Muscle of leg (tissue), 16 donors: ENCODE results near the gene CXCL1. TPM values are rescaled to one million over a fixed set of nuclear protein-coding genes. Genes with fewer than 3 reads are reported as not detected.
A peak's percentile ranks its signal among the peaks of the same experiment; 100 is the strongest.

Experiments
- DNase-seq: peaks from one replicate; pipeline ENCODE4 v3.0.0; 2013
- H3K27ac ChIP-seq: one replicate; pipeline ENCODE4 v1.5.1; 2013; ENCODE audit warnings: mild to moderate bottlenecking, low read length, control low read depth
- H3K27me3 ChIP-seq: one replicate; pipeline ENCODE4 v1.6.1; 2013; ENCODE audit warnings: low read length; ENCODE audit not compliant: control insufficient read depth, insufficient read depth
- H3K36me3 ChIP-seq: one replicate; pipeline ENCODE4 v1.6.1; 2013; ENCODE audit warnings: low read length; ENCODE audit not compliant: control insufficient read depth, insufficient read depth
- H3K4me1 ChIP-seq: one replicate; pipeline ENCODE4 v1.6.1; 2013; ENCODE audit warnings: low read length; ENCODE audit not compliant: control insufficient read depth, insufficient read depth
- H3K4me3 ChIP-seq: one replicate; pipeline ENCODE4 v1.5.1; 2013; ENCODE audit warnings: low read length, control low read depth
- H3K9me3 ChIP-seq: replicated peaks from 2 replicates; pipeline ENCODE4 v1.6.1; 2013; ENCODE audit warnings: low read depth, low read length; ENCODE audit not compliant: control insufficient read depth
- WGBS: methylation state at CpG from one replicate; pipeline ENCODE4 v1.1.5; 2013; ENCODE audit warnings: missing lambda C conversion rate; ENCODE audit not compliant: insufficient coverage; 5-methylcytosine and 5-hydroxymethylcytosine counted together
- long read RNA-seq, 11 donors: transcript quantifications; one replicate each; lab custom pipeline, GENCODE V29; 2026
- polyA plus RNA-seq, 8 donors: library from polyadenylated mRNA; unstranded; fragments of 120-200 nt; gene quantifications; one replicate each; pipeline versions ENCODE4 v1.2.1 to v1.2.3, GENCODE V29; 2013; ENCODE audit warnings: inconsistent platforms in 1 of 8, low replicate concordance in 1 of 8; ENCODE audit not compliant: insufficient read length in 8 of 8, insufficient read depth in 1 of 8
- total RNA-seq: library from RNA; stranded (reverse); fragments of 120-200 nt; gene quantifications from one replicate; pipeline ENCODE4 v1.2.4, GENCODE V29; 2013

Gene CXCL1
- total RNA-seq (0.13 TPM), polyA plus RNA-seq (1 to 10 TPM in 1 of 8 donors, under 1 TPM in 6, not detected in 1; 0.13 to 1.2 (median 0.41) TPM)
- long read RNA-seq, donor 1: 0 reads
- long read RNA-seq, donor 2: 0 reads
- long read RNA-seq, donor 3: 0 reads
- long read RNA-seq, donor 4: 0 reads
- long read RNA-seq, donor 5: 0 reads
- long read RNA-seq, donor 6: 0 reads
- long read RNA-seq, donor 7: 0 reads
- long read RNA-seq, donor 8: 0 reads
- long read RNA-seq, donor 9: 0 reads
- long read RNA-seq, donor 10, partial matches to known transcripts: 0 of 1 reads
- long read RNA-seq, donor 10, other reads (novel, unspliced or antisense): 0 of 1 reads
- long read RNA-seq, donor 11: 0 reads

- Histone ChIP-seq H3K36me3 (no peaks in the 10 kb centered on the region), H3K4me3 (peak within 1 kb of the TSS; percentile 55), H3K4me1 (peaks cover 10% of the 10 kb centered on the region), H3K27me3 (peaks cover 21% of the 10 kb centered on the region), H3K9me3 (no peaks in the 10 kb centered on the region), H3K27ac (no peak within 1 kb of the TSS)
- 0% methylated on average over 48 of the region's 61 CpGs for WGBS
- DNase-seq: peak; percentile 15
Measured at GRCh38 chr4:73869130-73870055, at the start of gene CXCL1. TSS of gene CXCL1 (plus strand) at chr4:73869393. CDS start at chr4:73869471, 78 bp downstream.

DNA sequence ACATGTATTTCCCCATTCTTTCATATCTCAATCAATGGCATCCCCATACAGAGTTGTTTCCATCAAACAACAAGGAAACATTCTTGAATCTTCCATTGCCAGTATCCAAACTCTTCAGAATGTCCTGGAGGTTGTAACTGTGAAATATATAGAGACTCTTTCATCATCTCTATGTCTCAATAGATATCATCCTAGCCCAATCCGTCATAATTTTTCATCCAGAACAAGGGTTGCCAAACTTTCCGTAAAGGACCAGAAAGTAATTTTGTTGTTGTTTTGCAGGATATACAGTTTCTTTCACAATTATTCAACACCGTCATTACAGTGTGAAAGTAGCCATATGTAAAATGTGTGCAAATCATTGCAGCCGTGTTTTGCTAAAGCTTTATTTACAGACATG is 47.9 kb upstream of the CXCL1 start:
- H3K4me1 ChIP-seq: no peaks in the 10 kb centered on the region
- WGBS: no CpG with 5 or more reads among the region's 4 CpGs
- no peaks in the 10 kb centered on the region for H3K36me3 ChIP-seq
- no peak overlapping the region for H3K27ac ChIP-seq
- no peak for DNase-seq
- H3K4me3 ChIP-seq: no peak overlapping the region
- H3K27me3 ChIP-seq: no peaks in the 10 kb centered on the region
- no peaks in the 10 kb centered on the region for H3K9me3 ChIP-seq

DNA sequence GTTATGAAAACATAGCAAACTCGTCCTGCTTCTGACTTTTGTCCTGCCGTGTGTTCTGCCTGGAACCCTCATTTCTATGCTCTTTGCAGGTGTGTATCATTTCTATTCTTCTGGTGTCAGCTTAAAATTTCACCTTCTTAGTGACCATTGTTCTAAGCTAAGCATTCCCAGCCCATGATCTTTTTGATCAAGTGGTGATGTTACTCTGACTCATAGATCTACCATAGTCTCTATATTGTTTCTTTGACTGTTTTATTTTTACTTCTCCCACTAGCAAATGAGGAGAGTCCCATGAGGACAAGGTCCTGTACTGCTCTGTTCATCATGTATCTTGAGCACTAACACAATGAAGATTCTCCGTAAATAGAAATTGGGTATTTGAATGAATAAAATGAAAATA is 46.8 kb upstream of the CXCL1 start:
- H3K4me3 ChIP-seq: no peak overlapping the region
- WGBS: no CpG with 5 or more reads among the region's 3 CpGs
- no peaks in the 10 kb centered on the region for H3K36me3 ChIP-seq
- no peaks in the 10 kb centered on the region for H3K9me3 ChIP-seq
- H3K4me1 ChIP-seq: no peaks in the 10 kb centered on the region
- DNase-seq: no peak
- H3K27ac ChIP-seq: no peak overlapping the region
- no peaks in the 10 kb centered on the region for H3K27me3 ChIP-seq

- Histone ChIP-seq H3K36me3 (no peaks in the 10 kb centered on the region), H3K27ac (no peak overlapping the region), H3K4me1 (no peaks in the 10 kb centered on the region), H3K9me3 (no peaks in the 10 kb centered on the region), H3K4me3 (no peak overlapping the region), H3K27me3 (no peaks in the 10 kb centered on the region)
- DNase-seq: peak; percentile 57
Measured at GRCh38 chr4:73822812-73823504, 46.2 kb upstream of the CXCL1 start.

- Histone ChIP-seq H3K4me1 (no peaks in the 10 kb centered on the region), H3K27me3 (no peaks in the 10 kb centered on the region), H3K4me3 (no peak overlapping the region), H3K36me3 (no peaks in the 10 kb centered on the region), H3K9me3 (no peaks in the 10 kb centered on the region), H3K27ac (no peak overlapping the region)
- DNase-seq: no peak
Measured at GRCh38 chr4:73823760-73824159, 45.4 kb upstream of the CXCL1 start.

GRCh38 chr4:73828956-73829355 is 40.2 kb upstream of the CXCL1 start:
- 50% methylated on average over 1 of the region's 3 CpGs for WGBS
- no peaks in the 10 kb centered on the region for H3K27me3 ChIP-seq

GRCh38 chr4:73831569-73831968 is 37.6 kb upstream of the CXCL1 start:
- no CpG with 5 or more reads among the region's 2 CpGs for WGBS
- no peak overlapping the region for H3K27ac ChIP-seq
- peaks cover 2% of the 10 kb centered on the region for H3K4me1 ChIP-seq
- no peaks in the 10 kb centered on the region for H3K9me3 ChIP-seq
- no peak for DNase-seq
- peaks cover 2% of the 10 kb centered on the region for H3K27me3 ChIP-seq
- no peaks in the 10 kb centered on the region for H3K36me3 ChIP-seq
- no peak overlapping the region for H3K4me3 ChIP-seq

More at GRCh38 chr4:73828956-73829355, 40.2 kb upstream of the CXCL1 start:
- H3K27ac ChIP-seq: no peak overlapping the region
- DNase-seq: peak; percentile 31
- H3K4me1 ChIP-seq: no peaks in the 10 kb centered on the region
- H3K9me3 ChIP-seq: no peaks in the 10 kb centered on the region
- H3K4me3 ChIP-seq: no peak overlapping the region
- H3K36me3 ChIP-seq: no peaks in the 10 kb centered on the region

- H3K36me3 ChIP-seq: no peaks in the 10 kb centered on the region
- H3K4me3 ChIP-seq: no peak overlapping the region
- 88% methylated on average over 1 of the region's 1 CpG for whole genome bisulfite sequencing
- DNase-seq: no peak
- H3K27me3 ChIP-seq: peaks cover 7% of the 10 kb centered on the region
- no peak overlapping the region for H3K27ac ChIP-seq
- H3K4me1 ChIP-seq: peaks cover 3% of the 10 kb centered on the region
- no peaks in the 10 kb centered on the region for H3K9me3 ChIP-seq
Measured at GRCh38 chr4:73832651-73833237, 36.4 kb upstream of the CXCL1 start.

GRCh38 chr4:73836373-73837279 is 32.6 kb upstream of the CXCL1 start, which contains the start of gene CXCL6:
TSS of gene CXCL6 (plus strand) at chr4:73836678. CDS start at chr4:73836751, 73 bp downstream.
- H3K27ac ChIP-seq: no peak within 1 kb of the TSS
- no peak for DNase-seq
- H3K4me3 ChIP-seq: peak within 1 kb of the TSS; percentile 0

More at GRCh38 chr4:73836373-73837279, 32.6 kb upstream of the CXCL1 start, which contains the start of gene CXCL6:
- WGBS: under 1% methylated on average over 35 of the region's 41 CpGs
- peaks cover 3% of the 10 kb centered on the region for H3K4me1 ChIP-seq
- no peaks in the 10 kb centered on the region for H3K36me3 ChIP-seq
- peaks cover 7% of the 10 kb centered on the region for H3K27me3 ChIP-seq
- H3K9me3 ChIP-seq: no peaks in the 10 kb centered on the region
